K562 (cell line): ENCODE data around the gene IGSF23. TPM values are rescaled to one million over a fixed set of nuclear protein-coding genes. Genes with fewer than 3 reads are reported as not detected.

Experiments
- ATAC-seq: fragments of 200-7000 bp; cut with Tn5 transposase; 3 replicates; pipeline ENCODE4 v1.9.1; 2020; ENCODE audit warnings: moderate library complexity
- BruUV-seq: library from RNA; stranded (reverse); fragments of 400-500 nt; replicated peaks from 2 replicates; lab custom pipeline; 2021; lab: Mats Ljungman, UMichigan
- CTCF ChIA-PET: fragments of 300-600 bp; formaldehyde crosslinking; extraction: SDS; loops from one replicate; lab custom pipeline; 2021; ENCODE audit warnings: low intra/inter-chr PET ratio; lab: Yijun Ruan, JAX
- POLR2A ChIA-PET: fragments of 300-600, 350-650 bp; sonication (Branson Sonifier 250); formaldehyde crosslinking; extraction: SDS; loops from one replicate; lab custom pipeline; 2021; ENCODE audit warnings: antibody characterized with exemption, inconsistent platforms; lab: Yijun Ruan, JAX
- DNase-seq, 4 experiments: peaks; one replicate each; pipeline versions ENCODE4 v3.0.0 to v3.0.0-alpha.2; 2011 to 2018; ENCODE audit warnings: low spot score in 3 of 4, mixed read lengths in 3 of 4; ENCODE audit errors: extremely low read depth in 1 of 4
- FAIRE-seq: peaks from 2 replicates; lab custom pipeline; 2011; peaks lifted over from hg19 to GRCh38; lab: Jason Lieb, UNC
- H2AFZ ChIP-seq: 2 replicates; pipeline ENCODE4 v1.6.0; 2011; ENCODE audit warnings: low read depth, low read length, control low read depth, inconsistent platforms
- H3K27ac ChIP-seq: fragments of 200-600 bp; 3 replicates; pipeline ENCODE4 v1.8.0; 2011; ENCODE audit warnings: low read depth, mild to moderate bottlenecking, control low read depth, inconsistent platforms, low read length, moderate library complexity, mixed read lengths; ENCODE audit errors: extremely low read depth
- H3K27me3 ChIP-seq, 2 experiments: fragments of 300-600 bp in 1 of 2; 2 replicates in 1 of 2; 3 replicates in 1 of 2; pipeline versions ENCODE4 v1.6.0 to v1.8.0; 2011; ENCODE audit warnings: inconsistent platforms in 2 of 2, low read length in 2 of 2, mild to moderate bottlenecking in 1 of 2, mixed read lengths in 1 of 2, moderate library complexity in 1 of 2; ENCODE audit not compliant: control insufficient read depth in 2 of 2, insufficient read depth in 2 of 2
- H3K36me3 ChIP-seq: fragments of 300-600 bp; 3 replicates; pipeline ENCODE4 v1.8.0; 2011; ENCODE audit warnings: mild to moderate bottlenecking, low read length, inconsistent platforms; ENCODE audit not compliant: control insufficient read depth, insufficient read depth
- H3K4me1 ChIP-seq, 2 experiments: fragments of 200-600 bp in 1 of 2; replicated peaks in 1 of 2; 2 replicates in 1 of 2; 3 replicates in 1 of 2; pipeline versions ENCODE4 v1.5.1 to v1.8.0; 2011; ENCODE audit warnings: inconsistent platforms in 2 of 2, low read length in 2 of 2, mild to moderate bottlenecking in 1 of 2, mixed read lengths in 1 of 2, moderate library complexity in 1 of 2; ENCODE audit not compliant: control insufficient read depth in 2 of 2, insufficient read depth in 2 of 2
- H3K4me2 ChIP-seq: 2 replicates; pipeline ENCODE4 v1.6.1; 2011; ENCODE audit warnings: low read length, control low read depth, inconsistent platforms, mixed read lengths; ENCODE audit not compliant: insufficient read depth
- H3K4me3 ChIP-seq: fragments of 200-600 bp; sonication (generic), shearing (Covaris generic); 2 replicates; pipeline ENCODE4 v1.5.1; 2016; ENCODE audit warnings: control low read depth, inconsistent platforms
- H3K79me2 ChIP-seq: fragments of 200-600 bp; 3 replicates; pipeline ENCODE4 v1.8.0; 2011; ENCODE audit warnings: low read length, inconsistent platforms; ENCODE audit not compliant: control insufficient read depth, insufficient read depth
- H3K9ac ChIP-seq, 2 experiments: 2 replicates each; pipeline versions ENCODE4 v1.6.0 to v1.6.1; 2011; ENCODE audit warnings: low read depth in 2 of 2, low read length in 2 of 2, control low read depth in 1 of 2, inconsistent platforms in 1 of 2, mild to moderate bottlenecking in 1 of 2, mixed read lengths in 1 of 2; ENCODE audit not compliant: insufficient read depth in 1 of 2
- H3K9me1 ChIP-seq: one replicate; pipeline ENCODE4 v1.6.0; 2011; ENCODE audit warnings: inconsistent platforms, mild to moderate bottlenecking, low read length, moderate library complexity; ENCODE audit not compliant: control insufficient read depth, insufficient read depth
- H3K9me3 ChIP-seq: replicated peaks from 2 replicates; pipeline ENCODE4 v1.5.1; 2011; ENCODE audit warnings: low read depth, low read length, inconsistent platforms; ENCODE audit not compliant: control insufficient read depth, insufficient read depth
- H4K20me1 ChIP-seq: replicated peaks from 2 replicates; pipeline ENCODE4 v1.6.1; 2011; ENCODE audit warnings: low read length, inconsistent platforms, mixed read lengths; ENCODE audit not compliant: control insufficient read depth, insufficient read depth
- CBX5 ChIP-seq: IDR thresholded peaks from 2 replicates; pipeline ENCODE4 v1.6.1; 2014; ENCODE audit warnings: low read depth, borderline replicate concordance
- GATAD2A ChIP-seq: fragments of 450-650 bp; IDR thresholded peaks from 2 replicates; pipeline ENCODE4 v1.6.1; 2017
- POLR2A ChIP-seq: fragments of 450-650 bp; conservative IDR thresholded peaks from 2 replicates; pipeline ENCODE4 v1.6.1; 2016
- ZNF592 ChIP-seq: fragments of 450-650 bp; IDR thresholded peaks from 2 replicates; pipeline ENCODE4 v1.6.1; 2017; ENCODE audit warnings: antibody characterized with exemption, mild to moderate bottlenecking
- WGBS: fragments of 100-300 bp; shearing (Covaris generic); methylation state at CpG from one replicate; pipeline ENCODE4 v1.1.6; 2016; ENCODE audit warnings: low coverage, mixed read lengths; ENCODE audit not compliant: insufficient coverage; ENCODE audit errors: missing lambda C conversion rate; 5-methylcytosine and 5-hydroxymethylcytosine counted together
- in situ Hi-C: fragments of 300-500 bp; cut with MboI; formaldehyde crosslinking; loops from 4 replicates; pipeline ENCODE4 v1.15.0; 2018; ENCODE audit warnings: inconsistent platforms, mixed read lengths
- intact Hi-C: fragments of 100-400 bp; cut with micrococcal nuclease; formaldehyde crosslinking; loops from 2 replicates; pipeline ENCODE4 v1.14.2; 2022
- polyA plus RNA-seq, 8 experiments: library from polyadenylated mRNA; depleted of rRNA in 4 of 8; stranded (reverse) in 5 of 8; unstranded in 3 of 8; fragments of >200 nt; fragmentation: Nextera tagmentation in 2 of 8; fragmentation: Illumina TruSeq in 1 of 8; extraction: Ambion mirVana in 2 of 8; extraction: Trizol in 1 of 8; gene quantifications; 2 replicates each; pipeline versions ENCODE4 v1.2.1 to v1.2.3, GENCODE V29; 2011 to 2014; ENCODE audit warnings: inconsistent platforms in 1 of 8, missing spikeins in 1 of 8
- total RNA-seq, 7 experiments: library from RNA; depleted of rRNA in 6 of 7; stranded (reverse); fragments of >200 nt in 6 of 7; fragmentation: Illumina TruSeq in 2 of 7; extraction: Trizol in 2 of 7; gene quantifications; 2 replicates each; pipeline versions ENCODE4 v1.2.1 to v1.2.3, GENCODE V29; 2011 to 2021; ENCODE audit warnings: low replicate concordance in 1 of 7
- TF ChIP-seq, protein P1 (sequence below), 3 experiments: IDR thresholded peaks in 2 of 3; conservative IDR thresholded peaks in 1 of 3; 2 replicates each; pipeline ENCODE4 v1.5.1; 2011 to 2012; ENCODE audit warnings: low read length in 3 of 3, mild to moderate bottlenecking in 3 of 3, control low read depth in 2 of 3, improper control_type of control experiment in 1 of 3, inconsistent platforms in 1 of 3, low read depth in 1 of 3, mixed read lengths in 1 of 3, moderate library complexity in 1 of 3; ENCODE audit not compliant: insufficient read depth in 2 of 3

The IGSF23 gene
- total and polyA plus RNA-seq, 9 of the 15 experiments (the other 6 are each of a cell fraction or from before 2014, with no cell fraction given): not detected

DNA sequence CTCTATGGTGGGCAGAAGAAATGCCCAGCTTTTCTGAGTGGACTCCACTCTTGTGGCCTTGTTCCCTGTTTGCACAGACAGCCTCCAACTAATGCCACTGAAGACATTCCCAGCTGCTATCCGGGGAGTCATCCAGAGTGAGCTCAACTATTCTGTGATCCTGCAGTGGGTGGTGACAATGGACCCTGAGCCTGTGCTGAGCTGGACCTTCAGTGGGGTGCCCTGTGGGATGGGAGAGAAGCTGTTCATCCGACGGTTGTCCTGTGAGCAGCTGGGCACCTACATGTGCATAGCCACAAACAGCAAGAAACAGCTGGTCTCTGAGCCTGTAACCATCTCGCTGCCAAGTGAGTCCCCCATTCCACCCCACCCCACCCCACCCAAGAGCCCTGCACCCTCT lies 10.3 kb downstream of the IGSF23 start:
- Histone ChIP-seq H3K9me1 (no peaks in the 10 kb centered on the region), H3K79me2 (no peaks in the 10 kb centered on the region), H3K27me3 (no peaks in the 10 kb centered on the region; a peak in 1 of 5 replicates), H3K4me2 (no peak overlapping the region), H3K9me3 (no peaks in the 10 kb centered on the region), H3K9ac (no peak overlapping the region), H4K20me1 (no peaks in the 10 kb centered on the region), H3K36me3 (no peaks in the 10 kb centered on the region), H2AFZ (no peak overlapping the region), H3K27ac (no peak overlapping the region), H3K4me3 (no peak overlapping the region), H3K4me1 (no peaks in the 10 kb centered on the region)
- TF ChIP-seq ZNF592 (no peak), POLR2A (no peak), CBX5 (no peak), GATAD2A (no peak)
- TF ChIP-seq, protein P1, sequence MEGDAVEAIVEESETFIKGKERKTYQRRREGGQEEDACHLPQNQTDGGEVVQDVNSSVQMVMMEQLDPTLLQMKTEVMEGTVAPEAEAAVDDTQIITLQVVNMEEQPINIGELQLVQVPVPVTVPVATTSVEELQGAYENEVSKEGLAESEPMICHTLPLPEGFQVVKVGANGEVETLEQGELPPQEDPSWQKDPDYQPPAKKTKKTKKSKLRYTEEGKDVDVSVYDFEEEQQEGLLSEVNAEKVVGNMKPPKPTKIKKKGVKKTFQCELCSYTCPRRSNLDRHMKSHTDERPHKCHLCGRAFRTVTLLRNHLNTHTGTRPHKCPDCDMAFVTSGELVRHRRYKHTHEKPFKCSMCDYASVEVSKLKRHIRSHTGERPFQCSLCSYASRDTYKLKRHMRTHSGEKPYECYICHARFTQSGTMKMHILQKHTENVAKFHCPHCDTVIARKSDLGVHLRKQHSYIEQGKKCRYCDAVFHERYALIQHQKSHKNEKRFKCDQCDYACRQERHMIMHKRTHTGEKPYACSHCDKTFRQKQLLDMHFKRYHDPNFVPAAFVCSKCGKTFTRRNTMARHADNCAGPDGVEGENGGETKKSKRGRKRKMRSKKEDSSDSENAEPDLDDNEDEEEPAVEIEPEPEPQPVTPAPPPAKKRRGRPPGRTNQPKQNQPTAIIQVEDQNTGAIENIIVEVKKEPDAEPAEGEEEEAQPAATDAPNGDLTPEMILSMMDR (IDR thresholded peaks at IDR 0.05 in 2 of 3, conservative IDR thresholded peaks at IDR 0.05 in 1 of 3; ENCODE audit: insufficient read depth in 2 of 3, low read depth in 1 of 3, low read length in 3 of 3): no peak
- FAIRE-seq (no peak), DNase-seq (no peak), ATAC-seq (no peak)
- ChIA-PET CTCF (no interaction called here), POLR2A (interaction anchor here (1.1 kb wide), 1 partner anchor 29 kb away, joined by 3 read pairs; no protein-coding TSS in a partner anchor)
- 11% methylated on average over 1 of the region's 4 CpGs for WGBS
- BruUV-seq: no TSS peak
- intact Hi-C loops (no loop called here), in situ Hi-C loops (no loop called here)
